DMS53 (cell line): ENCODE results near the gene CEP128.

Source experiments
- DNase-seq: peaks from one replicate; lab custom pipeline; 2025; lab: John Stamatoyannopoulos, UW

Gene CEP128

GRCh38 chr14:80941241-80942185 lies at the start of gene CEP128:
TSS of gene CEP128 (minus strand) at chr14:80941738.
- DNase-seq = peak; percentile 97

GRCh38 chr14:80988735-80989429 lies 47.3 kb upstream of the CEP128 start:
- no peak for DNase-seq

- no peak for DNase-seq
Measured at GRCh38 chr14:80988192-80988591, 46.7 kb upstream of the CEP128 start.

GRCh38 chr14:80987235-80988032 lies 45.9 kb upstream of the CEP128 start:
- DNase-seq = peak; percentile 80

- no peak for DNase-seq
Measured at GRCh38 chr14:80982711-80983110, 41.2 kb upstream of the CEP128 start.

DNA sequence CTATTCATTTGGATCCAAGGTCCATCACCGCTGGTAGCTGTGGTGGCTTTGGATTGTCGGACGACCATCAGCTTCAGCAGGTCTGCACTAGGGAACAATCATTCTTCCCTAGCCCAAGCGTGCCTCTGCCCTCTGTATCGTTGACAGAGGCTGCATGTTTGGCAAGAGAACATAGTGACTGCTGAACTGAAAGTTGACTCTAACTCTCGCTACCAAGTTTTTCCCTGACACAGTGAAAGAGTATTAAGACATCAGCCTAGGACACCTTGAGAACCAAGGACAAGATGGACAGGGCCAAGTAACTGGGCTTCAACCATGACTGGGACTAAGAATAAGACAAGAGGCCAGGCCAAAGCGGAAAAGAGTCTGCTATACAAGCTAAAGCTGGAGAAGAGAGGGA lies 40.1 kb upstream of the CEP128 start:
- DNase-seq = no peak

DNA sequence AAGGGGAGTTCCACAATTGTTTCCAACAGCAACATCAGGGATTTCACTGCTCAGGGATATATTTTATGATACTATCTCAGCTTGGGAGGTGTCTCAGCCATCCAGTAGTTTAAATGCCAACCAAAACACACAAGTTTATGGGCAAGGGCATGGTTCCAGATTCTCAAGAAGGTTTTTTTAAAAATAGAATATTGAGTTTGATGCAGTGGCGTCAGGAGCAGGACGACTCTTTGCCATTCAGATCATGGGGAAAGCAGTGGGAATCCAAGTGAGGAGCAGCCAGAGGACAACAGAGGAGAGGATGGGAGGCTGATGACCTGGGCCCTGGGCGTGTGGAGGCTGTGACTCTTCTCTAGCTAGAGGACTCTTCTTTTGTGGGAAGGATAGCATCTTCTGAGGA lies 39.6 kb upstream of the CEP128 start:
- DNase-seq = no peak

DNA sequence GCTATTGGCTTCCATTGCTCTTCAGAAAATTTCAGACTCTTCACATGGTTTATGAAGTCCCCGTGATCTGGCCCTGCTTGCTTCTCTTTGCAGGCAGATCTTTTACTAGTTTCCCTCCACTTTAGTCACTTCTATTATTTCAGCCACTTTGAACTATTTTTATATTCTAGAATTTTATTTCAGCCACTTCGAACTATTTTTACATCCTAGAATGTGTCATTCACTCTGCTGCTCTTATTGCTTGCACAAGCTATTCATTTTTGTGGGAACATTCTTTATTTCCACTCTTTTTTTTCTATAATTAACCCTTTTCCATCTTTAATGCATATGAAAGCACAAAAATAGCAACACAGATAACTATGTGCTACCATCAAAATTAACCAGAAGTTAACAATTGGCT lies 38.4 kb upstream of the CEP128 start:
- DNase-seq = no peak

GRCh38 chr14:80978403-80978802 lies 36.9 kb upstream of the CEP128 start:
- no peak for DNase-seq

DNA sequence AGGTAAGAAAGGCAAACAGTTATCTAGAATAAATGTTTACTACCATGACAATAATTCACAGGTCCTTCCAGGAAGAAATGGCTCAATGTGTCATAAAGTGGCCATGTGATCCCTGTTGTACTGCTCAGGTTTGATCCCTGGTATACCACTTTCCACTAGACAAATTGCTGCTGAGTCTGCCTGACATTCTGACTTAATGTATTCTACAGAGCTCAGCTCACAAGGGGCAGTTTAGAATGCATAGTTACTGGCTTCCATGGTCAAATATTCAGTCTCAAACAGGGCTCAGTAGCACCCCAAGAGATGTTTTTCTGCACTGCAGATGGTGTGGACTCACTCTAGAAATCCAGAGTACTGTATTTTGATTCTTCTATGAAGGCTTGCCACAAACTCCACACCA lies 35.7 kb upstream of the CEP128 start:
- DNase-seq = peak; percentile 7

GRCh38 chr14:80974679-80975078 lies 33.1 kb upstream of the CEP128 start:
- no peak for DNase-seq

- DNase-seq = no peak
Measured at GRCh38 chr14:80973931-80974641, 32.5 kb upstream of the CEP128 start.

GRCh38 chr14:80965037-80965436 lies 23.5 kb upstream of the CEP128 start:
- no peak for DNase-seq

DNA sequence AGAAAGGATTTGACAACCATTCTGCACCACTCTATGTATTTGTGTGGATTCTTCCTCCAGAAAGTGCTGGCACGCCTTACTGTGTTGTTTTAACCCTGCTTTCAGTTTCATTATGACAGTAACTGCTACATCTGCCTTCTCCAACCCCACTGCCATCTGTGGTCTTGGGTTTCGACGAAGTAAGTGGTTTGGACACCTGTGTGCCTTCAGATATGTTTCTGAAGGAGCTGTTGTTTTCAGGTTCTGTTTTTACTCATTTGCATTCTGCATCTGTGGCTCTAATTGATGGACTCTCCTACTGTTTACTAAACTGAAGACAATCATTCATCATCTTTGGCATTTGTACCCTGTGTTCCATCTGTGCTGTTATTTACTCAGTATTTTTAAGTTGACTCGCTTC lies 18.0 kb upstream of the CEP128 start:
- no peak for DNase-seq

- DNase-seq = no peak
Measured at GRCh38 chr14:80958939-80959338, 17.4 kb upstream of the CEP128 start.

GRCh38 chr14:80958226-80958625 lies 16.7 kb upstream of the CEP128 start:
- DNase-seq = no peak

- no peak for DNase-seq
Measured at GRCh38 chr14:80957613-80958012, 16.1 kb upstream of the CEP128 start.

GRCh38 chr14:80956922-80957321 lies 15.4 kb upstream of the CEP128 start:
- no peak for DNase-seq

- no peak for DNase-seq
Measured at GRCh38 chr14:80956102-80956501, 14.6 kb upstream of the CEP128 start.

- peak; percentile 54 for DNase-seq
Measured at GRCh38 chr14:80955416-80955941, 13.9 kb upstream of the CEP128 start, which contains the start of gene TSHR. TSS of gene TSHR (plus strand) at chr14:80955621. CDS start at chr14:80955681, 60 bp downstream.

GRCh38 chr14:80954687-80955299 lies 13.3 kb upstream of the CEP128 start:
- peak; percentile 86 for DNase-seq
